ENCODE data around the gene XKR8.

- TF ChIP-seq CTCF (IDR thresholded peaks at IDR 0.05) (no peak), POLR2A (IDR thresholded peaks at IDR 0.05) (no peak)
Observed at GRCh38 chr1:27961646-27962221, 2.0 kb downstream of the XKR8 start.
